ENCODE data around the gene CHRNA10. TPM values are rescaled to one million over a fixed set of nuclear protein-coding genes. Genes with fewer than 3 reads are reported as not detected.

CHRNA10 gene
- polyA plus RNA-seq, 1 of the 3 experiments (the other 2 are of a cell fraction), result 1.1 TPM

GRCh38 chr11:3710485-3711259 is 39.5 kb upstream of the CHRNA10 start (continued):
- TF ChIP-seq MXI1 (IDR thresholded peaks at IDR 0.05; ENCODE audit: low read depth, low read length) (no peak), CTCF (IDR thresholded peaks at IDR 0.05) (no peak), USF1 (IDR thresholded peaks at IDR 0.05; ENCODE audit: borderline replicate concordance, low read depth) (no peak), GABPA (IDR thresholded peaks at IDR 0.05; ENCODE audit: low read depth) (no peak), SMC3 (IDR thresholded peaks at IDR 0.05; ENCODE audit: low read depth, low read length) (no peak), TEAD4 (IDR thresholded peaks at IDR 0.05; ENCODE audit: borderline replicate concordance, insufficient read depth) (no peak), FOXJ3 (CRISPR knock-in tag; IDR thresholded peaks at IDR 0.05) (no peak), IRF3 (IDR thresholded peaks at IDR 0.05; ENCODE audit: low read depth, low read length) (no peak), RAD21 (IDR thresholded peaks at IDR 0.05; ENCODE audit: low read length) (no peak), EP300 (IDR thresholded peaks at IDR 0.05; ENCODE audit: borderline replicate concordance in 1 of 2, low read depth in 1 of 2, low read length in 1 of 2) (no peak), RXRA (IDR thresholded peaks at IDR 0.05; ENCODE audit: borderline replicate concordance, low read depth) (no peak)

- WGBS (ENCODE audit: low lambda C conversion rate), result 92% methylated on average over 1 of the region's 1 CpG
- Histone ChIP-seq H3K4me3 (ENCODE audit: low read depth in 2 of 2, low read length in 1 of 2) (no peak overlapping the region), H3K4me1 (ENCODE audit: control insufficient read depth in 1 of 2, insufficient read depth in 2 of 2, low read depth in 1 of 2, low read length in 1 of 2) (0 out of 4 replicates have a peak, but pooled peaks cover 0 to 3% of the 10 kb centered on the region in 2 experiments), H3F3A (replicated peaks; ENCODE audit: insufficient read depth) (peaks cover 14% of the 10 kb centered on the region), H3K36me3 (replicated peaks in 1 of 2; ENCODE audit: control insufficient read depth in 1 of 2, insufficient read depth in 2 of 2, low read length in 1 of 2) (peaks cover 63 to 84% of the 10 kb centered on the region in 2 experiments), H4K20me1 (ENCODE audit: insufficient read depth) (no peaks in the 10 kb centered on the region), H2AFZ (ENCODE audit: low read depth) (no peak overlapping the region), H3K9me3 (no peaks in the 10 kb centered on the region), H3K79me2 (ENCODE audit: insufficient read depth) (peaks cover 8% of the 10 kb centered on the region), H3K27ac (ENCODE audit: low read depth in 2 of 2, low read length in 1 of 2) (no peak overlapping the region), H3K27me3 (ENCODE audit: insufficient read depth) (no peaks in the 10 kb centered on the region), H3K9me2 (no peaks in the 10 kb centered on the region), H3K9ac (no peak overlapping the region), H3K4me2 (no peak overlapping the region)
- ChIA-PET CTCF (interaction anchor here (1.0 to 1.4 kb wide), 5 partner anchors 11 to 363 kb away, joined by 3 to 6 read pairs (median 3); partner anchors contain the start of gene STIM1), POLR2A (no interaction called here)
- DNase-seq, result no peak
- TF ChIP-seq JUND (IDR thresholded peaks at IDR 0.05) (no peak), USF2 (IDR thresholded peaks at IDR 0.05; ENCODE audit: borderline replicate concordance, low read depth, low read length) (no peak), SMC3 (IDR thresholded peaks at IDR 0.05; ENCODE audit: low read depth, low read length) (no peak), RXRA (IDR thresholded peaks at IDR 0.05; ENCODE audit: borderline replicate concordance, low read depth) (no peak), FOXJ3 (CRISPR knock-in tag; IDR thresholded peaks at IDR 0.05) (no peak), TCF12 (IDR thresholded peaks at IDR 0.05) (no peak), TEAD4 (IDR thresholded peaks at IDR 0.05; ENCODE audit: borderline replicate concordance, insufficient read depth) (no peak), SIN3A (IDR thresholded peaks at IDR 0.05; ENCODE audit: borderline replicate concordance, low read depth, low read length) (no peak), RCOR1 (IDR thresholded peaks at IDR 0.05; ENCODE audit: low read length) (no peak), RFX5 (IDR thresholded peaks at IDR 0.05; ENCODE audit: low read length) (no peak), RAD21 (IDR thresholded peaks at IDR 0.05; ENCODE audit: low read length) (no peak), USF1 (IDR thresholded peaks at IDR 0.05; ENCODE audit: borderline replicate concordance, low read depth) (no peak), IRF3 (IDR thresholded peaks at IDR 0.05; ENCODE audit: low read depth, low read length) (no peak)
- TF ChIP-seq, protein P1, sequence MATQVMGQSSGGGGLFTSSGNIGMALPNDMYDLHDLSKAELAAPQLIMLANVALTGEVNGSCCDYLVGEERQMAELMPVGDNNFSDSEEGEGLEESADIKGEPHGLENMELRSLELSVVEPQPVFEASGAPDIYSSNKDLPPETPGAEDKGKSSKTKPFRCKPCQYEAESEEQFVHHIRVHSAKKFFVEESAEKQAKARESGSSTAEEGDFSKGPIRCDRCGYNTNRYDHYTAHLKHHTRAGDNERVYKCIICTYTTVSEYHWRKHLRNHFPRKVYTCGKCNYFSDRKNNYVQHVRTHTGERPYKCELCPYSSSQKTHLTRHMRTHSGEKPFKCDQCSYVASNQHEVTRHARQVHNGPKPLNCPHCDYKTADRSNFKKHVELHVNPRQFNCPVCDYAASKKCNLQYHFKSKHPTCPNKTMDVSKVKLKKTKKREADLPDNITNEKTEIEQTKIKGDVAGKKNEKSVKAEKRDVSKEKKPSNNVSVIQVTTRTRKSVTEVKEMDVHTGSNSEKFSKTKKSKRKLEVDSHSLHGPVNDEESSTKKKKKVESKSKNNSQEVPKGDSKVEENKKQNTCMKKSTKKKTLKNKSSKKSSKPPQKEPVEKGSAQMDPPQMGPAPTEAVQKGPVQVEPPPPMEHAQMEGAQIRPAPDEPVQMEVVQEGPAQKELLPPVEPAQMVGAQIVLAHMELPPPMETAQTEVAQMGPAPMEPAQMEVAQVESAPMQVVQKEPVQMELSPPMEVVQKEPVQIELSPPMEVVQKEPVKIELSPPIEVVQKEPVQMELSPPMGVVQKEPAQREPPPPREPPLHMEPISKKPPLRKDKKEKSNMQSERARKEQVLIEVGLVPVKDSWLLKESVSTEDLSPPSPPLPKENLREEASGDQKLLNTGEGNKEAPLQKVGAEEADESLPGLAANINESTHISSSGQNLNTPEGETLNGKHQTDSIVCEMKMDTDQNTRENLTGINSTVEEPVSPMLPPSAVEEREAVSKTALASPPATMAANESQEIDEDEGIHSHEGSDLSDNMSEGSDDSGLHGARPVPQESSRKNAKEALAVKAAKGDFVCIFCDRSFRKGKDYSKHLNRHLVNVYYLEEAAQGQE (IDR thresholded peaks at IDR 0.05; ENCODE audit: low read depth, low read length), result no peak
These were observed 38.8 kb upstream of the CHRNA10 start for GRCh38 chr11:3709977-3710376.

All from SK-N-SH (cell line).